ENCODE results near the gene SLC66A1.

Gene SLC66A1

DNA sequence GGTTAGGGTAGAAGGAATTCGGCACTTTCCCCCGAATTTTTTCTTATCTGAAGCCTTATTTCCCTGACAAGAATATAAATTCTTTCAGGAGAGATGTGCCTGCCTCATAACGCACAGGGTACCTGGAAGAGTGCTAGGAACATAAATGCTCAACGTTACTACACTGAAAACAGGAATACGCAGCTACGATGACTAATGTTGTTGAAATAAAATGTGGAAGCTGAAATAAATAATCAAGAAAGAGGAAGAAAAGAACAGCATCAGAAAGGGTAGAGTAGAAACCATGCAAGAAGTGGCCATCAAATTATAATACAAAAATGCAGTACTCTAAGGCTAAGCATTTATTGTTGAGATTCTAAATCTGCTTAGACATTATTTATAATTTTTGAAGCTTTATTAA lies 33.9 kb downstream of the SLC66A1 start:
- H3K36me3 ChIP-seq (ENCODE audit: insufficient read depth, low read length): peaks cover 51% of the 10 kb centered on the region
- no peak overlapping the region for H3K4me3 ChIP-seq (ENCODE audit: low read length)
- 95% methylated on average over 6 of the region's 6 CpGs for WGBS
- H3K9me3 ChIP-seq (ENCODE audit: insufficient read depth, low read depth, low read length): no peaks in the 10 kb centered on the region
- H3K27me3 ChIP-seq (ENCODE audit: insufficient read depth, low read length): no peaks in the 10 kb centered on the region
- no peak overlapping the region for H3K27ac ChIP-seq (ENCODE audit: low read depth, low read length)
- H3K4me1 ChIP-seq (ENCODE audit: insufficient read depth, low read length): no peaks in the 10 kb centered on the region
- no peak overlapping the region for H3K9ac ChIP-seq (ENCODE audit: low read depth, low read length)

DNA sequence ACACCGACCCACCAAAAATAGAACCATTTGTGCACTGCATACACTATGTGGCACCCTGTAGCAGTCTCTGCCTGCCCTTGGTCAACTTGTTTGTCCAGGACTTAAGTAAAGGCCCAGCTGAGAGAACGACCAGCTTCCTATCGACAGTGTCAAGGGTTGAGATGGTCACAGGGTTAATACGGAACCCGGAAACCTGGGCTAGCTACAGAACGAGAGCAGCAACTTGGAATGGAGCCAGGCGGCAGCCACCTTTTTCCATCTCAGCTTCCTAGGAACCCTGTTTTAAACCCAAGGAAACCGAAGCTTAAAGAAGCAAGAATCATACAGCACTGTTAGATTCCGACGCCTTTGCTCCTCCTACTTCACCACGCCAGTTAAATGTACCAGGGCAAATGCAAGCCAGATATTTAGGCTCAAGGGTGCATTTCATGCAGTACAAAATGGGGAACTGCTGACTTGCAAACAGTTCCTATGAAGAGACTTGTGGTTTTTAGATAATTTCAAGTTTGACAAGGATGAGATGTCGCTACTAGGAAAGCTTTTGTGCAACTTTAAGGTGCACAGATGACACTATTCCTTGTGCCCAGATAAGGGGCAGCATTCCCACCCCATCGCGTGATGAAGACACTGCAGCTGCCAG lies 35.5 kb downstream of the SLC66A1 start:
- Histone ChIP-seq H3K36me3 (ENCODE audit: insufficient read depth, low read length) (peaks cover 63% of the 10 kb centered on the region), H3K9ac (ENCODE audit: low read depth, low read length) (no peak overlapping the region), H3K27me3 (ENCODE audit: insufficient read depth, low read length) (no peaks in the 10 kb centered on the region), H3K4me1 (ENCODE audit: insufficient read depth, low read length) (no peaks in the 10 kb centered on the region), H3K27ac (ENCODE audit: low read depth, low read length) (no peak overlapping the region), H3K9me3 (ENCODE audit: insufficient read depth, low read depth, low read length) (no peaks in the 10 kb centered on the region), H3K4me3 (ENCODE audit: low read length) (no peak overlapping the region)
- 90% methylated on average over 14 of the region's 14 CpGs for WGBS

DNA sequence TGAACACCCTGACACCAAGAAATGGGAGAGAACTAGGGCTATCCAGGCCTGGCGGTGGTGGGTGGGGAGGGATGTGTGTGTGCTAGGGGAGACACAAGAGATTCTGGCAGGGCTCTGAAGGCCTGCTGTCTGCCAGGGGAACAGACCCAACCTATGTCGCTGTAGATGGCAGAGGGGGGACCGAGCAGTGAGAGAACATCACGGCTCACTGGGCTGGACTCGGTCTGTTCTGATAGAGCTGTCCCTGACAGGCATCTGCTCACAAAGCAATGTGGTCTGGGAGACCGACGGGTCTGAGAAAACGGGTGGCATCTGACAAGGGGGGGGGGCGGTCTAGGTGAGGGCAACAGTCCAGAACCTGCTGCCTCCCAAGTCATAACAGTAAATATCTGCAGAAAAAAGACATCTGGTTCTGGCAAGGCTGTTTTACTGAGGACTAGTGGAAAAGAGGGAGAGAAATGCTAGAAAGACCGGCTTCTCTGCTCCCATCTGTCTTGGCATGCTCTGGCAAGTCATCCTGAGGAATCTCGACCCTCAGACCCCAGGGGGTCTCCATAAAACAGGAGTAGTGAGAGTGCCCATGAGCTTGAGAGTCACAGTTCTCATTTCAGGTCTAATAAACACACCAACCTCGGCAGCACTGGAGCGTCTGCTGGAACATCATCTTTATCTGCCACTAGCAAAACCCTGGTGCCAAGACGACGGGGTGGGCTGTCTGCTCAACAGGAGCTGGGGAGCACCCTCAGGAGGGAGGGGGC lies 36.5 kb downstream of the SLC66A1 start:
- H3K9me3 ChIP-seq (ENCODE audit: insufficient read depth, low read depth, low read length): no peaks in the 10 kb centered on the region
- WGBS: 91% methylated on average over 14 of the region's 15 CpGs
- no peak overlapping the region for H3K9ac ChIP-seq (ENCODE audit: low read depth, low read length)
- no peak overlapping the region for H3K27ac ChIP-seq (ENCODE audit: low read depth, low read length)
- peaks cover 4% of the 10 kb centered on the region; the same call in 1 of the 2 replicates for H3K4me1 ChIP-seq (ENCODE audit: insufficient read depth, low read length)
- peaks cover 60% of the 10 kb centered on the region for H3K36me3 ChIP-seq (ENCODE audit: insufficient read depth, low read length)
- no peak overlapping the region for H3K4me3 ChIP-seq (ENCODE audit: low read length)
- H3K27me3 ChIP-seq (ENCODE audit: insufficient read depth, low read length): no peaks in the 10 kb centered on the region

DNA sequence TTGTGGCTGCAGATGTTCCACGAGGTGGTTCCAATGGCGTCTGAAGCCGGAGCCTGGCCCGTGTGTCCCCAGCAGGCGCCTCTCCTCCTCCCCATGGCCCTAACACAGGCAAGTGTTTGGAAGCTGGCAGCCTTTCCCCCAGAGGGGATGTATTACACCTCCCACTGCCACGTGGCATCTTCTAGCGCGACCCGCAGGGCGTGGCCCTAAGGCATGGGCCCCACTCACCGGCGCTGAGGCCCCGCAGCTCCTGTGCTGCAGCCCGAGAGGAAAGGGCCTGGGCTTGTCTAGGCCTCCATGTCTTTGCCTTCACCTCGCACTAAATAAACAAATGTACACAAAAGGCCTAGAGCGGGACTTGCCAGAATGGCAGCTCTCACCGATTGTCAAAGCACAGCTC lies 37.9 kb downstream of the SLC66A1 start:
- Histone ChIP-seq H3K9ac (ENCODE audit: low read depth, low read length) (no peak overlapping the region), H3K4me3 (ENCODE audit: low read length) (no peak overlapping the region), H3K9me3 (ENCODE audit: insufficient read depth, low read depth, low read length) (no peaks in the 10 kb centered on the region), H3K27me3 (ENCODE audit: insufficient read depth, low read length) (no peaks in the 10 kb centered on the region), H3K36me3 (ENCODE audit: insufficient read depth, low read length) (peaks cover 59% of the 10 kb centered on the region), H3K4me1 (ENCODE audit: insufficient read depth, low read length) (peaks cover 14% of the 10 kb centered on the region), H3K27ac (ENCODE audit: low read depth, low read length) (no peak overlapping the region)
- 93% methylated on average over 17 of the region's 17 CpGs for WGBS

DNA sequence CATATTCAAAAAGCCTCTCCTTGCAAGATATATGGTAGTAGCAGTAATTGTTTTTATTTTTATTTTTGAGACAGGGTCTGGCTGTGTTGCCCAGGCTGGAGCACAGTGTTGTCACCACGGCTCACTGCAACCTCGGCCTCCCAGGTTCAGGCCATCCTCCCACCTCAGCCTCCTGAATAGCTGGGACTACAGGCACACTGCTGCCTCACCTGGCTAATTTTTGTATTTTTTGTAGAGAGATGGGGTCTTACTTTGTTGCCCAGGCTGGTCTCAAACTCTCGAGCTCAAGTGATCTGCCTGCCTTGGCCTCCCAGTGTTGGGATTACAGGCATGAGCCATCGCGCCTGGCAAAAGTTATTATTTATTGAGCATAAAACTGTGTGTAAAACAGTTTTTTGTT lies 38.4 kb downstream of the SLC66A1 start:
- WGBS: 97% methylated on average over 5 of the region's 5 CpGs
- Histone ChIP-seq H3K27me3 (ENCODE audit: insufficient read depth, low read length) (no peaks in the 10 kb centered on the region), H3K27ac (ENCODE audit: low read depth, low read length) (no peak overlapping the region), H3K4me1 (ENCODE audit: insufficient read depth, low read length) (peaks cover 14% of the 10 kb centered on the region), H3K4me3 (ENCODE audit: low read length) (no peak overlapping the region), H3K9ac (ENCODE audit: low read depth, low read length) (no peak overlapping the region), H3K9me3 (ENCODE audit: insufficient read depth, low read depth, low read length) (no peaks in the 10 kb centered on the region), H3K36me3 (ENCODE audit: insufficient read depth, low read length) (peaks cover 59% of the 10 kb centered on the region)

DNA sequence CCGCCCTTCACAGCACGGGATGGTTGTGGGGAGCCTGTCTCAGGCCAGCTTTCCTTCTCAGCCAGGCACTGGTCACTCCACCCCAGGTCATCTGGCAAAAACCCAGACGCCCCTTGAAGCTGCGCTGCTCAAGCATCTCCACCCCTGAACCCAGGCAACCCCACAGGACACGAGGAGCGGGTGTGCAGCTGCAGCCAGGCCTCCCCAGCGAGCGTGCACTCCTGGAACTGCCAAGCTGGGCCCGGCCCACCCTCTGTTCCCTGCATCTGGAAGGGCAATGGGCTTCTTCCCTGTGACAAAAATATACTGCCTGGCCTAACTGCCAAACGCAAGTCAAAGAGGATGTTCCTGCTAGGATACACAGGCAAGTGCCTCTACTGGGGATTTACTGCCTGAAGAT lies 39.7 kb downstream of the SLC66A1 start:
- no peak overlapping the region for H3K27ac ChIP-seq (ENCODE audit: low read depth, low read length)
- no peak overlapping the region for H3K9ac ChIP-seq (ENCODE audit: low read depth, low read length)
- peaks cover 71% of the 10 kb centered on the region for H3K36me3 ChIP-seq (ENCODE audit: insufficient read depth, low read length)
- H3K4me3 ChIP-seq (ENCODE audit: low read length): no peak overlapping the region
- peaks cover 14% of the 10 kb centered on the region for H3K4me1 ChIP-seq (ENCODE audit: insufficient read depth, low read length)
- no peaks in the 10 kb centered on the region for H3K27me3 ChIP-seq (ENCODE audit: insufficient read depth, low read length)
- WGBS: 94% methylated on average over 10 of the region's 10 CpGs
- H3K9me3 ChIP-seq (ENCODE audit: insufficient read depth, low read depth, low read length): no peaks in the 10 kb centered on the region

DNA sequence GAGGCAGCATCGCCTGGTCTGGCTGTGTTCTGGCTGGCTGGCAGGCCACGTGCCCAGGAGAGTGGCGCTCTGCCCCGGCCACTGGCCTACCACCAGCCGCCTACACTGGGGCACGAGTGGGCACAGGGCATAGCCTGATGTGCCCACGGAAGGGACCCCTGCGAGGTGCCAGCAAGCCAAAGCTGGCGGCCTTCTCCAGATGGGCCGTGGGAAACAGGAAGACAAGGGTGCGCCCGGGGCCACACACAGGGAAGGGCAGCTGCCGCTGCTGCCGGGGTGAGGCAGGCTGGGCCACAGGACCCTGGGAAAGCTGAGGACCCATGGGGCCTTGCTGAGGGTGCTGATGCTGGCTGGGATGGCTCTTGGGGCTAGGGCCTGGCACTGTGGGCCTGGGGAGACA lies 40.7 kb downstream of the SLC66A1 start:
- H3K27ac ChIP-seq (ENCODE audit: low read depth, low read length): peak overlapping the region; percentile 35; the same call in 1 of the 2 replicates
- H3K36me3 ChIP-seq (ENCODE audit: insufficient read depth, low read length): peaks cover 77% of the 10 kb centered on the region
- no peak overlapping the region for H3K9ac ChIP-seq (ENCODE audit: low read depth, low read length)
- H3K9me3 ChIP-seq (ENCODE audit: insufficient read depth, low read depth, low read length): no peaks in the 10 kb centered on the region
- no peak overlapping the region for H3K4me3 ChIP-seq (ENCODE audit: low read length)
- WGBS: 95% methylated on average over 14 of the region's 14 CpGs
- H3K4me1 ChIP-seq (ENCODE audit: insufficient read depth, low read length): peaks cover 14% of the 10 kb centered on the region
- H3K27me3 ChIP-seq (ENCODE audit: insufficient read depth, low read length): no peaks in the 10 kb centered on the region

DNA sequence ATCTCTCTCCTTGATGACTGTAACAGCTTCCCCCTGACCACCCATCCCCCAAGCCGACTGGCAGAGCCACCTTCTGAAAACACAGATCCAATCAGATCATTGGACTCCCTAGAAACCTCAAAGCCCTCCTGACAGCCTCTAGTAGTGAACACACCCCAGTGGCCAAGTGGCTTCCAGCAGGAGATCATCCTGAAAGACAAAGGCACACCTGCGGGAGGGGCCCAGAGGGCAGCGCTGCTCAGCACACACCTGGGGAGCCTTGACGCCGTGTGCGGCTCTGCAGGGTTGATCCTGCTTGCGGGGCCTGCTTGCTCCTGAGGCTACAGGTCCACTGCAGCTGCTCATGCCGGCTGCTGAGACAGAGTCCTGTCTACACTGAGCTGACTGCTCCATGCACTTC lies 41.5 kb downstream of the SLC66A1 start:
- Histone ChIP-seq H3K27me3 (ENCODE audit: insufficient read depth, low read length) (no peaks in the 10 kb centered on the region), H3K9ac (ENCODE audit: low read depth, low read length) (no peak overlapping the region; the same call in 1 of the 2 replicates), H3K9me3 (ENCODE audit: insufficient read depth, low read depth, low read length) (no peaks in the 10 kb centered on the region), H3K4me3 (ENCODE audit: low read length) (no peak overlapping the region), H3K27ac (ENCODE audit: low read depth, low read length) (peak overlapping the region; percentile 48; the same call in 1 of the 2 replicates), H3K36me3 (ENCODE audit: insufficient read depth, low read length) (peaks cover 72% of the 10 kb centered on the region), H3K4me1 (ENCODE audit: insufficient read depth, low read length) (peaks cover 14% of the 10 kb centered on the region)
- 24% methylated on average over 7 of the region's 8 CpGs for WGBS

DNA sequence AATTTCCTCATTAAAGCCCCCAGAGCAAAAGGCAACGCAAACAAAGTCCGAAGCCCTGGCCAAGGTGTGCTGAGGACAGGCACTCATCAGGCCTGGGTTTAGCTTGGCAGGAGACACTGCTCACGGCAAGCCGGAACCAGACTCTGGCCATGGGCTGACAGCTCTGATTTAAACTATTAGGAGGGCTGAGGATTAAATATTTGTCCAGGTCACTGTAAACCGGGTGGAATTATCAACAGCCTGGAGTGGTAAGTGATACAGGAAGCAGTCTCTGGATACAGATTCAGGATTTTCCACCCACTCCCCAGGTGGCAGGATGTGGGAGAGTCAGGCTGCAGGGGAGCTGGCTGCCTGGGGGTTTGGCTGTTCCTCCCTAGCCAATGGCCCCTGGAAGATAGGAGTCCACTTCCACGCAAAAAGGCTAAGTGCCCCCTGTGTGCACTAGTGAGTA lies 42.4 kb downstream of the SLC66A1 start:
- no peaks in the 10 kb centered on the region for H3K27me3 ChIP-seq (ENCODE audit: insufficient read depth, low read length)
- peak overlapping the region; percentile 10; the same call in 1 of the 2 replicates for H3K27ac ChIP-seq (ENCODE audit: low read depth, low read length)
- no peak overlapping the region for H3K9ac ChIP-seq (ENCODE audit: low read depth, low read length)
- no peak overlapping the region for H3K4me3 ChIP-seq (ENCODE audit: low read length)
- peaks cover 62% of the 10 kb centered on the region for H3K36me3 ChIP-seq (ENCODE audit: insufficient read depth, low read length)
- WGBS: 89% methylated on average over 6 of the region's 6 CpGs
- no peaks in the 10 kb centered on the region for H3K9me3 ChIP-seq (ENCODE audit: insufficient read depth, low read depth, low read length)
- peaks cover 14% of the 10 kb centered on the region for H3K4me1 ChIP-seq (ENCODE audit: insufficient read depth, low read length)

DNA sequence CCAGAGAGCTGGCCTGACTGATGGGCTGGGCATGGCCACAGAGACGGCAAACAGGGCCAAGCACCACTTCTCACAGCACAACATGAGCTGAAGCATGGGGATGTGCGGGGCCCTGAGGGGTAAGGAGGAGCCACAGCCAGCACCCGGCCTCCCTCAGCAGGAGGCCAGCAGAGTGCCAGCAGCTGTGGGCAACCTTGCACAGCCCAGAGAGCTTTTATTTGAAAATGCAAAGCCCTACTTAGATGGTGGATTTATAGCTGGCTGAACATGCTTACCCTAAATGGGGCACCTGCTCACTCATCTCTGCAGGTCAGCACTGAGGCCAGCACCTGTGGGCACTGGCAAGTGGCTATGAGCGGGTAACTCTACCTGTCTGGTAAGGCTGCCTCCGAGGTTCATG lies 44.1 kb downstream of the SLC66A1 start:
- H3K4me3 ChIP-seq (ENCODE audit: low read length): no peak overlapping the region
- peaks cover 56% of the 10 kb centered on the region for H3K36me3 ChIP-seq (ENCODE audit: insufficient read depth, low read length)
- no peaks in the 10 kb centered on the region for H3K9me3 ChIP-seq (ENCODE audit: insufficient read depth, low read depth, low read length)
- no peaks in the 10 kb centered on the region for H3K27me3 ChIP-seq (ENCODE audit: insufficient read depth, low read length)
- WGBS: 95% methylated on average over 5 of the region's 5 CpGs
- no peak overlapping the region for H3K27ac ChIP-seq (ENCODE audit: low read depth, low read length)
- H3K9ac ChIP-seq (ENCODE audit: low read depth, low read length): no peak overlapping the region
- peaks cover 21% of the 10 kb centered on the region for H3K4me1 ChIP-seq (ENCODE audit: insufficient read depth, low read length)

DNA sequence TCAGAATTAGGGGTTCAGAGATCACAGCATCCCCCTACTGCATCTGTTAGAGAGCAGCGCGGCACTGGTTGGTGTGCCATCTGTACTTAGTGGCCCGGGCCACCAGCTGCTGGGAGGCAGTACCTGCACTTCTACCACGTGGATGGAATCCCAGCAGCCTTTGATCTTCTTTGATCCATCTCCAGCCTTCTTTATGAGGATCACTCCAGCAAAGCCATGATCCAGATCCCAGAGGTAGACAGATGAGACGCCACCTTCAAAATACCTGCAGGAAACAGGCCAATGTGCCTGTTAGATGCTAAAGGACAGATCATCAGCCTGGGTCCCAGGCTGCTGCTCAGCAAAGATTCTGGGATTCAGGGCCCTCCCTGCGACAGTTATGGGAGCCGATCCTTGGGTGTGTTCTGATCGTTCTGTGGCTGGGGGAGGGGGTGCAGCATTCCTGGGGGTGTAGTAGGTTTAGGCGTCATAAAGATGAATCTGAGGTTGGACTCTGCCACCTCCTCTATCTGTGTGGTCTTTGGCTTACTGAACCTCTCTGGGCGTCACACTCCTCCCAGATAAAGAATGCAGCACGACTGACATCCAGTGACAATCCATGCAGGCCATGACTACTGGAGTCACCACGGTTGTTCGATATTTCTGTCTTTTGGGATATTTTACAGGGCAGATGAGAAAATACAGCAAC lies 45.3 kb downstream of the SLC66A1 start:
- Histone ChIP-seq H3K4me1 (ENCODE audit: insufficient read depth, low read length) (peaks cover 21% of the 10 kb centered on the region), H3K27ac (ENCODE audit: low read depth, low read length) (no peak overlapping the region), H3K9ac (ENCODE audit: low read depth, low read length) (no peak overlapping the region), H3K4me3 (ENCODE audit: low read length) (no peak overlapping the region), H3K9me3 (ENCODE audit: insufficient read depth, low read depth, low read length) (no peaks in the 10 kb centered on the region), H3K27me3 (ENCODE audit: insufficient read depth, low read length) (no peaks in the 10 kb centered on the region), H3K36me3 (ENCODE audit: insufficient read depth, low read length) (peaks cover 44% of the 10 kb centered on the region)
- 95% methylated on average over 13 of the region's 13 CpGs for WGBS

All from HUES64 (cell line).